RWPE1 (cell line): Measurements from ENCODE around the gene EBLN1.

Experiments used
- CTCF ChIA-PET: fragments of 350-600 bp; sonication (Branson Sonifier 250); formaldehyde crosslinking; extraction: SDS; loops from one replicate; lab custom pipeline; 2021; lab: Yijun Ruan, JAX
- POLR2A ChIA-PET: fragments of 400-600 bp; formaldehyde crosslinking; extraction: SDS; loops from one replicate; lab custom pipeline; 2020; ENCODE audit warnings: antibody characterized with exemption; ENCODE audit not compliant: low non-redundant PET; lab: Yijun Ruan, JAX
- DNase-seq: peaks from one replicate; pipeline ENCODE4 v3.0.0; 2012; ENCODE audit warnings: low spot score
- H3K27ac ChIP-seq: fragments of 450-650 bp; 2 replicates; pipeline ENCODE4 v1.5.1; 2017
- TF ChIP-seq, protein P1 (sequence below): fragments of 450-650 bp; conservative IDR thresholded peaks from 2 replicates; pipeline ENCODE4 v1.5.1; 2017; ENCODE audit warnings: low read depth, mild to moderate bottlenecking

The EBLN1 gene

DNA sequence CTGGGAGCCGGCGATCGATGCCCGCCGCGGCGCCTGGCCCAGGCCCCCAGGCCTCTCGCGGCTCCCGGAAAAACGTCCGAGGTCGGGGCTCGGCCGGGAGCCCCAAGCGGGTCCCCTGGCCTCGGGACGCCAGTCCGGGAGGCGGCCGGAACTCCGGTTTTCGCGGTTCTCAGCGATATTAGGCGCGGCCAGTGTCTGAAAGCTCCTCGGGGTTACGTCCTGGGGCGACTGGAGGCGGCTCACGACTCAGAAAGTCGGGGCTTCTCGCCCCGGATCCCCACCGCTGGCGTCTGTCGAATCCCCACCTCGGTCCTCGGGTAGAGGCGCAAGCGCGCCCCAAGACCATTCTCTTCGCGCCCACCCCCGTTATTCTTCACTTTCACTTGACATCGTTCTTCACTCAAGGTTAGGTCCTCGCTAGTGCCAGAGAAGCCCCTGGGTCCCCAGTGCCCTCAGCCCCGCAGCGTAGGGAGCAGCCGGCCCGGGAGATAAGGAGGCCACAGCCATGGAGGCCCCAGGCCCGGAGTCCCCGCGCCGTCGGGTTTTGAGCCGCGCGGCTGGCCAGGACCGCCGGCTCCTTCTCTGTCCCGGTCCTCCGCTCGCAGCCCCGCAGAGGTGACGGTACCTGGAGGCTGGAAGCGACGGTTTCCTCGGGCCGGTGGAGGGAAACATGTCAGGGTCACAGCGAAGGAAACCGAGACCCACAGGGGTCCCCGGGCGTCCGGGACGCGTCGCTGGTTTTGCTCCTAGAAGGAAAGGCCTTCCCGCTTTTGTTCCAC is 35.2 kb upstream of the EBLN1 start:
- ChIA-PET POLR2A (no interaction called here), CTCF (interaction anchor here (0.7 kb wide), 1 partner anchor 21 kb away, joined by 3 read pairs; no protein-coding TSS in a partner anchor)
- TF ChIP-seq, protein P1, sequence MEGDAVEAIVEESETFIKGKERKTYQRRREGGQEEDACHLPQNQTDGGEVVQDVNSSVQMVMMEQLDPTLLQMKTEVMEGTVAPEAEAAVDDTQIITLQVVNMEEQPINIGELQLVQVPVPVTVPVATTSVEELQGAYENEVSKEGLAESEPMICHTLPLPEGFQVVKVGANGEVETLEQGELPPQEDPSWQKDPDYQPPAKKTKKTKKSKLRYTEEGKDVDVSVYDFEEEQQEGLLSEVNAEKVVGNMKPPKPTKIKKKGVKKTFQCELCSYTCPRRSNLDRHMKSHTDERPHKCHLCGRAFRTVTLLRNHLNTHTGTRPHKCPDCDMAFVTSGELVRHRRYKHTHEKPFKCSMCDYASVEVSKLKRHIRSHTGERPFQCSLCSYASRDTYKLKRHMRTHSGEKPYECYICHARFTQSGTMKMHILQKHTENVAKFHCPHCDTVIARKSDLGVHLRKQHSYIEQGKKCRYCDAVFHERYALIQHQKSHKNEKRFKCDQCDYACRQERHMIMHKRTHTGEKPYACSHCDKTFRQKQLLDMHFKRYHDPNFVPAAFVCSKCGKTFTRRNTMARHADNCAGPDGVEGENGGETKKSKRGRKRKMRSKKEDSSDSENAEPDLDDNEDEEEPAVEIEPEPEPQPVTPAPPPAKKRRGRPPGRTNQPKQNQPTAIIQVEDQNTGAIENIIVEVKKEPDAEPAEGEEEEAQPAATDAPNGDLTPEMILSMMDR, result no peak
- H3K27ac ChIP-seq, result no peak overlapping the region
- no peak for DNase-seq

DNA sequence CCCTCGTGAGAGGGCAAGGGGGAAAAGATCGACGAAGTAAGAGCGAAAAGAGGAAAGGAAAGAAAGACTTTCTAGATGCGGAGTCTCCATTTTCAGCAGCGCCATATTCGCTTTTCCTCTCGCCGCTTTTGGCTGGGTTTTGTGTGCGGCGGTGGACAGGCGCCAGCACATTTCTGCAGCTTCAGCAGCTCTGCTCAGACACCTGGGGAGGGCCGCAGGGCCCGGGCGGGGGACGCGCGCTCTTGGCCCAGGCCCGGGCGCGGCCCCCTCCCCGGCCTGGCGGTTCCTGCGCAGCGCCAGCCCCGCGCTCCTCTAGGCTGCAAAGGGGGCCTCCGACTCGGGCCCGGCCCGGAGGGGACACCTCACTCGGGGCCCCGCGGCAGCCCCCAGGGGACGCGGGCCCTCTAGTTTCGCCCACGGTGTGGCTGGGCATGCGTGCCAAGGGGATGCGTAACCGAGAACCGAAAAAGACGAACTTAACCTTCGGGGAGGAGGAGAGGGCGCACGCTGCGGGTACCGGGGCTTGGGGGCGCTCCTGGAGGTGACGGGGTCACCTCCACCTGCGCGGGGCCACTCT is 34.5 kb upstream of the EBLN1 start:
- H3K27ac ChIP-seq, result peak overlapping the region; percentile 63
- TF ChIP-seq, protein P1, result no peak
- no peak for DNase-seq
- POLR2A ChIA-PET, result no interaction called here
- CTCF ChIA-PET, result no interaction called here

DNA sequence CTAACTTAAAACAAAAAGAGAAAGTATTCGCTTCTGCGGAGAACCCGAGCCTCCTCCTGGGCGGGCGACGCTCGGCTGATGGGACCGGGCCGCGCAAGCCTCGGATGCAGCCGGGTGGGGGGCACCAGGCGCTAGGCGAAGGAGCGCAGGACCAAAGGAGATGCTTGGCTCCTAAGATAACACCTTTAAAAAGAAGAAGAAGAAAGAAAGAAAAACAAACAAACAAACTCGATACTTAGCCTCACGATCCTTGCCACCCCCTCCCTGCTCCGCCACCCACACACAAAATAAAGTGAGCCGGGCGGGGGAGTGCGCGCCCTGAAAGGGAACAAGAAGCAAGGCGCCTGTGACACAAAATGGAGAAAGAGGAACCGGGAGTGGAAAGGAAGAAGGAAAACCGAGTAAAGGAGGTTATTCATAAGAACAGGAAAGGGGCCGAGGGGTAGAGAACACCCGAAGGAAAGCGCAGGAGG is 34.0 kb upstream of the EBLN1 start:
- peak overlapping the region; percentile 63 for H3K27ac ChIP-seq
- peak; percentile 30 for DNase-seq
- TF ChIP-seq, protein P1, result no peak
- POLR2A ChIA-PET, result no interaction called here
- CTCF ChIA-PET, result no interaction called here

DNA sequence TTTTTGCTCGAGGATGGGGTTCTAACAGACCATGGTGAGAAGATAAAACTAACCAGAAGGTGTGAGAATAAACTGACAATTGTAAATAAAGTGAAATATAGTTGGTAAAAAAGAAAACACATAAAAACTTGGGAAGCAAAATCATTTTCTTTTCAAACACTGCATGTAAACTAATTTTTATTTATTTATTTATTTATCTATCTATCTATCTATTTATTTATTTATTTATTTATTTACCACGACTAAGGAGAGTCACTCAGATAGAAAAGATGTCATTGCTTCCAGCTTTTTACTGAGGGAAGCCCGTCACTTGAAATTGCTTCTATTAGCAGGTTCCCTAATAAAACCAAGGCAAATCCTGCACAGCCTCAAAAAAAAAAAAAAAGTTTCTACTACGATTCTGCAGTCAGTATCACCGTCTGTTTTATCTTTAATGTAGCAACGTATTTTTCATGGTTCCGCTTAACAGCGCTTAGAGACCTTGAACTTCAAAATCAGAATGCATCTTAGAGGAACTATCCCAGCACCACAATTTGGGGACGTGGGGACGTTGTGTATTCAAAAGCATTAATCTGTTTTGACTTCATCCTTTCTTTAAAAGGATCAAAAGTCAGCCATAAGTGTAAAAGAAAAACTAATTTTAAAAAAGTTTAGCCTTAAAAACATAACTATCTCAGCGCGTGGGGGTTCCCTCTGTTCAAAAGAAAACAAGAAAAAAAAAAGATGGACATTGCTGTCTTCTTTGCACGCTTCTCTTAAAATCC is 33.3 kb upstream of the EBLN1 start:
- no peak for DNase-seq
- H3K27ac ChIP-seq, result peak overlapping the region; percentile 63
- ChIA-PET POLR2A (no interaction called here), CTCF (no interaction called here)
- TF ChIP-seq, protein P1, result no peak

DNA sequence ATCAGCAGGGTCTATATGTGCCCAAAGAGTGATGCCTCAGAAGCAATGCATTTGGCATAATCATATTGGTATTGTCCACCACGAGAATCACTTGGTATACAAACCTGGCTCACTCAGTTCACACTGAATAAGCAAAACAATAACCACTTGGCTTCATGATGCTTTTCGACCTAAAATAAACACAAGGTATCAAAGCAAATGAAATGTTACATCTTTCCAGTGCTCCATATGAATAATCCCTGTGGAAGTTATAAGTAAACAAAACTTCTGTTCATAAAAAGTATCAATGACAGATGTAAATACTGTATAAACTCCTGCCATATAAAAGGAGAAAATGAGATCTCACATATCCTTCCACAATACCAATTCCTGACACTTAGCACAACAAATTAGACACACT is 29.8 kb upstream of the EBLN1 start:
- no peak overlapping the region for H3K27ac ChIP-seq
- ChIA-PET CTCF (no interaction called here), POLR2A (no interaction called here)
- TF ChIP-seq, protein P1, result no peak
- DNase-seq, result no peak

DNA sequence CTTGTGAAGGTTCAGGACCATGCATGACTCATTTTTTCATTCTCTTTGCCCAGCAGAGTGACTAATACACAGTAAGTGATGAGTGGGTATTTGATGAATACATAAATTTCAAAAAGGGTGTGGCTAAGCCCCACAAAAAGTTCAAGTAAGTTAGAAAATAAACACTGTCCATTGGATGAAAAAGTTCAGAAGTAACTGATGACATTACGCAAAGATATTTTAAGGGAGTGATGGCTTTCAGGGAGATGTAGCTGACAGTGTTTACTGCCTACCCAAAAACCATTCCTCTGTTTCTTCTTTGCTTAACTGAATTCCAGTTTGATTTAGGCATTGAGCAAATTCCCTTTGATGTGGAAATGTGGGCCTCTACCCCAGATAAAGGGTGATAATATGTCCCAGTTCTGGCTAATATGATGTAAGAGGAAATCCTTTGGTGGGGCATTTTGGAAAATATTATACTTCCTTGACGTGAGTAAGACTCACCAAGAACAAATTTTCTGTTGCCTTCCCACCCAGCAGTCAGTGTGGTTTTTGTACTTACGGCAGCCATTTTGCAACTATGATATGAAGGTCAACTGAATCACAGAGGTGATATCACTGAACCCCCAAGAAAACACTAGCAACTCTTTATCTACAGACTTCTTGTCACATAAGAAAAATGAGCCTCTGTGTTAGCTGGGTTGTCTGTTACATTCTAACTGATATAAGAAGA is 29.0 kb upstream of the EBLN1 start:
- POLR2A ChIA-PET, result no interaction called here

More for the DNA sequence above, 29.0 kb upstream of the EBLN1 start:
- CTCF ChIA-PET, result no interaction called here
- H3K27ac ChIP-seq, result peak overlapping the region; percentile 77
- DNase-seq, result peak; percentile 93
- TF ChIP-seq, protein P1, result no peak
